GM18505 (cell line): ENCODE data around the gene RUFY2.

ENCODE experiments used
- ATAC-seq: cut with Tn5 transposase; IDR thresholded peaks from one replicate; pipeline ENCODE4 v1.9.1; 2021; ENCODE audit not compliant: unreplicated experiment
- POLR2A ChIP-seq: IDR thresholded peaks from 4 replicates; pipeline ENCODE4 v1.6.1; 2011; ENCODE audit warnings: borderline replicate concordance; ENCODE audit not compliant: insufficient read depth, insufficient read length; ENCODE audit errors: extremely low read depth

The RUFY2 gene

GRCh38 chr10:68402276-68402675 lies 4.8 kb downstream of the RUFY2 start:
- TF ChIP-seq POLR2A: no peak
- no peak for ATAC-seq

- no peak for TF ChIP-seq POLR2A
- ATAC-seq: no peak
Observed at GRCh38 chr10:68397005-68397404, 10.1 kb downstream of the RUFY2 start.

GRCh38 chr10:68385740-68386139 lies 21.3 kb downstream of the RUFY2 start:
- no peak for TF ChIP-seq POLR2A
- no peak for ATAC-seq

- no peak for TF ChIP-seq POLR2A
- no peak for ATAC-seq
Observed at GRCh38 chr10:68371604-68372003, 35.5 kb downstream of the RUFY2 start.

- no peak for ATAC-seq
- TF ChIP-seq POLR2A: no peak
Observed at GRCh38 chr10:68367121-68367520, 40.0 kb downstream of the RUFY2 start.

- no peak for TF ChIP-seq POLR2A
- ATAC-seq: no peak
Observed at GRCh38 chr10:68366600-68366999, 40.5 kb downstream of the RUFY2 start.

- ATAC-seq: no peak
- no peak for TF ChIP-seq POLR2A
Observed at GRCh38 chr10:68365611-68366010, 41.5 kb downstream of the RUFY2 start.

GRCh38 chr10:68364101-68364886 lies 42.8 kb downstream of the RUFY2 start:
- TF ChIP-seq POLR2A: no peak
- ATAC-seq: no peak

GRCh38 chr10:68362590-68362989 lies 44.5 kb downstream of the RUFY2 start:
- no peak for TF ChIP-seq POLR2A
- no peak for ATAC-seq

GRCh38 chr10:68359189-68359588 lies 47.9 kb downstream of the RUFY2 start:
- no peak for TF ChIP-seq POLR2A
- no peak for ATAC-seq

GRCh38 chr10:68353537-68353936 lies 53.5 kb downstream of the RUFY2 start:
- no peak for ATAC-seq
- TF ChIP-seq POLR2A: no peak

- ATAC-seq: no peak
- no peak for TF ChIP-seq POLR2A
Observed at GRCh38 chr10:68348265-68348741, 58.8 kb downstream of the RUFY2 start.

GRCh38 chr10:68346774-68347173 lies 60.3 kb downstream of the RUFY2 start:
- ATAC-seq: no peak

GRCh38 chr10:68345621-68346020 lies 61.5 kb downstream of the RUFY2 start:
- TF ChIP-seq POLR2A: peak; percentile 33
- ATAC-seq: no peak

More at GRCh38 chr10:68346774-68347173, 60.3 kb downstream of the RUFY2 start:
- TF ChIP-seq POLR2A: no peak
